Endodermal cell (in vitro differentiated cells): ENCODE measurements around the gene ZNF783. TPM values are rescaled to one million over a fixed set of nuclear protein-coding genes. Genes with fewer than 3 reads are reported as not detected.

Experiments used
- DNase-seq: peaks from one replicate; pipeline ENCODE4 v3.0.0-alpha.2; 2017
- H3K27ac ChIP-seq: 2 replicates; pipeline ENCODE4 v1.5.1; 2013; ENCODE audit warnings: mild to moderate bottlenecking, low read depth, low read length, moderate library complexity
- H3K27me3 ChIP-seq: 2 replicates; pipeline ENCODE4 v1.6.1; 2013; ENCODE audit warnings: mild to moderate bottlenecking, low read length, moderate library complexity; ENCODE audit not compliant: insufficient read depth, control insufficient read depth, poor library complexity, severe bottlenecking
- H3K36me3 ChIP-seq: 2 replicates; pipeline ENCODE4 v1.7.0; 2013; ENCODE audit warnings: mild to moderate bottlenecking, low read length, moderate library complexity; ENCODE audit not compliant: control insufficient read depth, insufficient read depth
- H3K4me1 ChIP-seq: one replicate; pipeline ENCODE4 v1.7.0; 2013; ENCODE audit warnings: low read length; ENCODE audit not compliant: control insufficient read depth, insufficient read depth
- H3K4me3 ChIP-seq: 2 replicates; pipeline ENCODE4 v1.5.1; 2013; ENCODE audit warnings: mild to moderate bottlenecking, low read length, moderate library complexity
- H3K9ac ChIP-seq: 2 replicates; pipeline ENCODE4 v1.6.1; 2013; ENCODE audit warnings: mild to moderate bottlenecking, low read length, moderate library complexity; ENCODE audit not compliant: poor library complexity, severe bottlenecking; ENCODE audit errors: extremely low read depth
- H3K9me3 ChIP-seq: 2 replicates; pipeline ENCODE4 v1.6.1; 2013; ENCODE audit warnings: mild to moderate bottlenecking, low read length, moderate library complexity; ENCODE audit not compliant: control insufficient read depth
- H3K27ac Mint-ChIP-seq: 2 replicates; pipeline ENCODE4 v1.8.0; 2020; ENCODE audit warnings: mixed read lengths
- H3K27me3 Mint-ChIP-seq: 2 replicates; pipeline ENCODE4 v1.8.0; 2021; ENCODE audit warnings: mild to moderate bottlenecking, mixed read lengths; ENCODE audit not compliant: insufficient read depth
- H3K36me3 Mint-ChIP-seq: 2 replicates; pipeline ENCODE4 v1.8.0; 2020; ENCODE audit warnings: low read depth, mixed read lengths
- H3K4me1 Mint-ChIP-seq: 2 replicates; pipeline ENCODE4 v1.8.0; 2020; ENCODE audit warnings: mixed read lengths
- H3K4me3 Mint-ChIP-seq: 2 replicates; pipeline ENCODE4 v1.8.0; 2020; ENCODE audit warnings: mild to moderate bottlenecking, moderate library complexity, mixed read lengths
- H3K9me3 Mint-ChIP-seq: 2 replicates; pipeline ENCODE4 v1.8.0; 2020; ENCODE audit warnings: mild to moderate bottlenecking, mixed read lengths
- WGBS, 2 experiments: methylation state at CpG; one replicate each; pipeline versions ENCODE4 v1.1.5 to v1.1.7; 2013; ENCODE audit warnings: missing lambda C conversion rate in 2 of 2, mixed read lengths in 1 of 2; ENCODE audit not compliant: insufficient coverage in 1 of 2, insufficient read length in 1 of 2; 5-methylcytosine and 5-hydroxymethylcytosine counted together
- total RNA-seq, 2 donors: library from RNA; stranded (reverse); fragmentation: NEBNext Ultra II Directional in 1 of 2; extraction: Animal tissue kit (Norgen Biotek cat#: 25700) in 1 of 2; gene quantifications; 2 replicates in 1 of 2; 3 replicates in 1 of 2; pipeline ENCODE4 v1.2.1, GENCODE V29; 2021
- TF ChIP-seq, protein P1 (sequence below): fragments of 200-600 bp; sonication (generic); conservative IDR thresholded peaks from 2 replicates; pipeline ENCODE4 v1.5.0; 2021; ENCODE audit warnings: antibody characterized with exemption, mild to moderate bottlenecking

The ZNF783 gene
- total RNA-seq, 2 donors from 2014 or later: 12.1 to 13.2 TPM

DNA sequence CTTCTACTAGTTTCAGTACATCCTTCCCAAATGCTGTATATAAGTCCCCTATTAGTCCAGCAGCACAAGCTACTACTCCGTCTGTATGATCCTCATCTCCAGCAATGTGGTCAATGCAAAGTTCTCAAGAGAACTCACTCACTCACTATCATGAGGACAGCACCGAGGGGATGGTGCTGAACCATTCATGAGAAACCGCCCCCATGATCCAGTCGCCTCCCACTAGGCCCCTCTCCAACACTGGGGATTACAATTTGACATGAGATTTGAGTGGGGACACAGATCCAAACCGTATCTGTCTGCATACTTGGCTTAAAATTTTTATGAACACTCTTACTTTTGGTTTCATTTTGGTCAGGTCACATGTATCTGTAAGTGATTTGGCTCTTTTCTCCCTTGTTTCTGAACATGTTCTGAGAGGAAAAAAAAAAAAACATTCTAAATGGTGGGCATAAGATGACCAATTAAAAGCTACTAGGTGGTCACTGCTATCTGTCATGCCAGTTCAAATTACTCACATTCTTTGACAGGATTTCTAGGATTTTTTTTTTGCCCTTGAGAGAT lies 60.1 kb downstream of the ZNF783 start:
- no peak overlapping the region for H3K9ac ChIP-seq
- peaks cover 18% of the 10 kb centered on the region for H3K9me3 ChIP-seq
- no peaks in the 10 kb centered on the region for H3K36me3 Mint-ChIP-seq
- H3K27ac ChIP-seq: no peak overlapping the region
- TF ChIP-seq, protein P1, sequence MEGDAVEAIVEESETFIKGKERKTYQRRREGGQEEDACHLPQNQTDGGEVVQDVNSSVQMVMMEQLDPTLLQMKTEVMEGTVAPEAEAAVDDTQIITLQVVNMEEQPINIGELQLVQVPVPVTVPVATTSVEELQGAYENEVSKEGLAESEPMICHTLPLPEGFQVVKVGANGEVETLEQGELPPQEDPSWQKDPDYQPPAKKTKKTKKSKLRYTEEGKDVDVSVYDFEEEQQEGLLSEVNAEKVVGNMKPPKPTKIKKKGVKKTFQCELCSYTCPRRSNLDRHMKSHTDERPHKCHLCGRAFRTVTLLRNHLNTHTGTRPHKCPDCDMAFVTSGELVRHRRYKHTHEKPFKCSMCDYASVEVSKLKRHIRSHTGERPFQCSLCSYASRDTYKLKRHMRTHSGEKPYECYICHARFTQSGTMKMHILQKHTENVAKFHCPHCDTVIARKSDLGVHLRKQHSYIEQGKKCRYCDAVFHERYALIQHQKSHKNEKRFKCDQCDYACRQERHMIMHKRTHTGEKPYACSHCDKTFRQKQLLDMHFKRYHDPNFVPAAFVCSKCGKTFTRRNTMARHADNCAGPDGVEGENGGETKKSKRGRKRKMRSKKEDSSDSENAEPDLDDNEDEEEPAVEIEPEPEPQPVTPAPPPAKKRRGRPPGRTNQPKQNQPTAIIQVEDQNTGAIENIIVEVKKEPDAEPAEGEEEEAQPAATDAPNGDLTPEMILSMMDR: no peak
- peaks cover 14% of the 10 kb centered on the region for H3K4me1 Mint-ChIP-seq
- H3K27ac Mint-ChIP-seq: no peak overlapping the region
- no peaks in the 10 kb centered on the region for H3K4me1 ChIP-seq
- no peak overlapping the region for H3K4me3 ChIP-seq
- H3K27me3 ChIP-seq: no peaks in the 10 kb centered on the region
- H3K9me3 Mint-ChIP-seq: peaks cover 24% of the 10 kb centered on the region
- WGBS, 2 experiments: 79 to 86% methylated on average over 4 to 5 of the region's 5 CpGs
- no peak overlapping the region for H3K4me3 Mint-ChIP-seq
- H3K27me3 Mint-ChIP-seq: no peaks in the 10 kb centered on the region
- no peak for DNase-seq
- no peaks in the 10 kb centered on the region for H3K36me3 ChIP-seq

DNA sequence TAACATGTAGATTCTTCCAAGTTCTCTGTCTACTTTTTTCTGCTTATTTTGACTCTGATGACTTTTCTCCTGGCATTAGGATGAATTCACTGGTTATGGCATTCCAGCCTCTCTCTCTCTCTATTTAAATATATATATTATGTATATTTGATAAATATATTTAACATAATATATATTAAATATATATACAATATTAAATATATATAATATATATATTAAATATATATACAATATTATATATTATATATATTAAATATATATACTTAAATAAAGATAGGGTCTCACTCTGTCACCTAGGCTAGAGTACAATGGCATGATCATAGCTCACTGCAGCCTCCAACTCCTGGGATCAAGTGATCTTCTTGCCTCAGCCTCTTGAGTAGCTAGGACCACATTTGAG lies 60.7 kb downstream of the ZNF783 start:
- no peaks in the 10 kb centered on the region for H3K27me3 Mint-ChIP-seq
- no peak for DNase-seq
- peaks cover 18% of the 10 kb centered on the region for H3K9me3 ChIP-seq

DNA sequence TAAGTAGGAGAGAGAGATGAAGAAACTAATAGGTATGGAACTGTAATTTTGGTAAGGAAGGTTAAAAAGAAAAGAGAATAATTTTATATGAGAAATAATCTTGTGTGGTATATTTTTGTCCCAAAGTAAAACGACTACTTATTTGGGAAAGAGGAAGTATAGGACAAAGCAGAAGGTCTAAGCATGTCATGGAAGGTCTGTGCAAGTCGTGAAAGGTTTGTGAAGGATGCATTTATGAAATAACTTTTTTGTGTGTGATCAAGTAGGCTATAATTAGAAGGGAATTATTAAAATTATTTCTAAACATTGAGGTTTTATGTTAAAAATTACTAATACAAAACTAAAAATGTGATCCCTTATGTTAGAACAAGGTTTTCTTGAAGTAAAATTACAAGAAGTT lies 63.3 kb downstream of the ZNF783 start:
- H3K9ac ChIP-seq: no peak overlapping the region
- TF ChIP-seq, protein P1: no peak
- peaks cover 18% of the 10 kb centered on the region for H3K9me3 ChIP-seq
- H3K4me1 Mint-ChIP-seq: peaks cover 13% of the 10 kb centered on the region
- H3K27me3 Mint-ChIP-seq: no peaks in the 10 kb centered on the region
- H3K36me3 Mint-ChIP-seq: no peaks in the 10 kb centered on the region
- H3K9me3 Mint-ChIP-seq: peaks cover 24% of the 10 kb centered on the region
- H3K27ac ChIP-seq: no peak overlapping the region
- 46 to 57% methylated on average over 2 of the region's 2 CpGs for WGBS, 2 experiments
- DNase-seq: no peak
- H3K27ac Mint-ChIP-seq: no peak overlapping the region
- no peaks in the 10 kb centered on the region for H3K27me3 ChIP-seq
- no peaks in the 10 kb centered on the region for H3K36me3 ChIP-seq
- no peaks in the 10 kb centered on the region for H3K4me1 ChIP-seq
- no peak overlapping the region for H3K4me3 ChIP-seq
- H3K4me3 Mint-ChIP-seq: no peak overlapping the region

More for the DNA sequence above, 60.7 kb downstream of the ZNF783 start:
- no peaks in the 10 kb centered on the region for H3K36me3 Mint-ChIP-seq
- H3K9ac ChIP-seq: no peak overlapping the region
- TF ChIP-seq, protein P1: no peak
- H3K4me3 ChIP-seq: no peak overlapping the region
- no peaks in the 10 kb centered on the region for H3K27me3 ChIP-seq
- peaks cover 14% of the 10 kb centered on the region for H3K4me1 Mint-ChIP-seq
- no peak overlapping the region for H3K4me3 Mint-ChIP-seq
- H3K27ac ChIP-seq: no peak overlapping the region
- no peak overlapping the region for H3K27ac Mint-ChIP-seq
- H3K4me1 ChIP-seq: no peaks in the 10 kb centered on the region
- H3K9me3 Mint-ChIP-seq: peaks cover 24% of the 10 kb centered on the region
- no peaks in the 10 kb centered on the region for H3K36me3 ChIP-seq
